Esophagus muscularis mucosa (tissue), 4 donors: ENCODE data around the gene ALPL. TPM values are rescaled to one million over a fixed set of nuclear protein-coding genes. Genes with fewer than 3 reads are reported as not detected.

Experiments
- DNase-seq: peaks from one replicate; pipeline ENCODE4 v3.0.0-alpha.2; 2017; ENCODE audit errors: extremely low spot score
- H3K27ac ChIP-seq, 4 donors: fragments of 200-600 bp; sonication (generic); replicated peaks in 1 of 4; 1 replicate in 3 of 4; 2 replicates in 1 of 4; pipeline ENCODE4 v1.5.1; 2016 to 2019; ENCODE audit warnings: mild to moderate bottlenecking in 1 of 4
- H3K27me3 ChIP-seq, 4 donors: fragments of 200-600 bp; sonication (generic); one replicate each; pipeline versions ENCODE4 v1.5.1 to v1.6.0; 2016 to 2019
- H3K36me3 ChIP-seq, 4 donors: fragments of 200-600 bp; sonication (generic); one replicate each; pipeline ENCODE4 v1.5.1; 2016 to 2019
- H3K4me1 ChIP-seq, 4 donors: fragments of 200-600 bp; sonication (generic); one replicate each; pipeline ENCODE4 v1.5.1; 2016 to 2019
- H3K4me3 ChIP-seq, 4 donors: fragments of 200-600 bp; sonication (generic); 1 replicate in 2 of 4; 2 replicates in 2 of 4; pipeline ENCODE4 v1.5.1; 2016 to 2019; ENCODE audit warnings: mild to moderate bottlenecking in 4 of 4, moderate library complexity in 1 of 4
- H3K9me3 ChIP-seq, 4 donors: fragments of 200-600 bp; sonication (generic); 1 replicate in 3 of 4; 2 replicates in 1 of 4; pipeline ENCODE4 v1.5.1; 2016 to 2019
- CTCF ChIP-seq, 3 experiments: fragments of 200-600 bp in 2 of 3; fragments of 450-650 bp in 1 of 3; sonication (generic) in 2 of 3; IDR thresholded peaks; one replicate each; pipeline ENCODE4 v1.5.1; 2017 to 2019; ENCODE audit warnings: antibody characterized with exemption in 3 of 3, mild to moderate bottlenecking in 2 of 3, moderate library complexity in 1 of 3
- EP300 ChIP-seq: sonication (generic); formaldehyde crosslinking; IDR thresholded peaks from one replicate; pipeline ENCODE4 v1.6.1; 2017; ENCODE audit warnings: antibody characterized with exemption
- POLR2A ChIP-seq: fragments of 450-650 bp; IDR thresholded peaks from one replicate; pipeline ENCODE4 v1.6.1; 2017; ENCODE audit warnings: antibody characterized with exemption, moderate library complexity, mild to moderate bottlenecking, low read depth
- POLR2AphosphoS5 ChIP-seq, 2 donors: sonication (generic); formaldehyde crosslinking; IDR thresholded peaks; one replicate each; pipeline ENCODE4 v1.6.1; 2017; ENCODE audit warnings: antibody characterized with exemption in 2 of 2
- WGBS: methylation state at CpG from one replicate; pipeline ENCODE4 v1.1.5; 2018; 5-methylcytosine and 5-hydroxymethylcytosine counted together
- intact Hi-C: fragments of 100-400 bp; cut with DNase I; formaldehyde crosslinking; loops from one replicate; pipeline ENCODE4 v1.15.1; 2023
- total RNA-seq, 4 donors: library from RNA; depleted of rRNA; stranded (reverse); fragments of >200 nt; gene quantifications; one replicate each; pipeline versions ENCODE4 v1.1.0 to v1.2.1, GENCODE V29; 2016

Gene ALPL
- total RNA-seq, 4 donors from 2014 or later, result 1.2 to 10.3 (median 3.8) TPM

- intact Hi-C loops, result no loop called here
- TF ChIP-seq POLR2AphosphoS5 (IDR thresholded peaks at IDR 0.05) (no peak), EP300 (no peak), POLR2A (no peak), CTCF (IDR thresholded peaks at IDR 0.05) (no peak)
- H3K27ac ChIP-seq, result no peak overlapping the region
- 90% methylated on average over 2 of the region's 2 CpGs for WGBS
- no peaks in the 10 kb centered on the region for H3K9me3 ChIP-seq
- no peaks in the 10 kb centered on the region for H3K4me1 ChIP-seq
- H3K36me3 ChIP-seq, result no peaks in the 10 kb centered on the region
- no peak overlapping the region for H3K4me3 ChIP-seq
- DNase-seq, result no peak
- peaks cover 0 to 85% (median 0%) of the 10 kb centered on the region in 4 donors for H3K27me3 ChIP-seq
Measured at GRCh38 chr1:21596628-21597027, 87.4 kb downstream of the ALPL start.

- no peak for TF ChIP-seq EP300
- TF ChIP-seq POLR2AphosphoS5 (IDR thresholded peaks at IDR 0.05), result no peak
- TF ChIP-seq CTCF (IDR thresholded peaks at IDR 0.05), result no peak
- no peak for TF ChIP-seq POLR2A
- Histone ChIP-seq H3K4me1 (no peaks in the 10 kb centered on the region), H3K9me3 (no peaks in the 10 kb centered on the region), H3K36me3 (no peaks in the 10 kb centered on the region), H3K27ac (no peak overlapping the region), H3K4me3 (no peak overlapping the region), H3K27me3 (peaks cover 0 to 85% (median 0%) of the 10 kb centered on the region in 4 donors)
- intact Hi-C loops, result no loop called here
- DNase-seq, result no peak
- 75% methylated on average over 4 of the region's 19 CpGs for WGBS
Measured at GRCh38 chr1:21597753-21598152, 88.5 kb downstream of the ALPL start.

- no peaks in the 10 kb centered on the region for H3K36me3 ChIP-seq
- no peak overlapping the region for H3K4me3 ChIP-seq
- no peaks in the 10 kb centered on the region for H3K9me3 ChIP-seq
- H3K4me1 ChIP-seq, result no peaks in the 10 kb centered on the region
- H3K27ac ChIP-seq, result no peak overlapping the region
- no peak for DNase-seq
- H3K27me3 ChIP-seq, result peaks cover 0 to 85% (median 0%) of the 10 kb centered on the region in 4 donors
- WGBS, result 73% methylated on average over 6 of the region's 7 CpGs
- no peak for TF ChIP-seq POLR2AphosphoS5 (IDR thresholded peaks at IDR 0.05)
- intact Hi-C loops, result no loop called here
Measured at GRCh38 chr1:21598417-21598816, 89.2 kb downstream of the ALPL start.

- no peak for TF ChIP-seq EP300
- TF ChIP-seq POLR2AphosphoS5 (IDR thresholded peaks at IDR 0.05), result no peak
- no peak for TF ChIP-seq POLR2A
- no peak for TF ChIP-seq CTCF (IDR thresholded peaks at IDR 0.05)
- Histone ChIP-seq H3K4me3 (no peak overlapping the region), H3K27me3 (peaks cover 0 to 83% (median 0%) of the 10 kb centered on the region in 4 donors), H3K9me3 (no peaks in the 10 kb centered on the region), H3K4me1 (no peaks in the 10 kb centered on the region), H3K27ac (no peak overlapping the region), H3K36me3 (no peaks in the 10 kb centered on the region)
- WGBS, result 82% methylated on average over 8 of the region's 8 CpGs
- no peak for DNase-seq
- intact Hi-C loops, result no loop called here
Measured at GRCh38 chr1:21598904-21599303, 89.7 kb downstream of the ALPL start.

- 84% methylated on average over 15 of the region's 15 CpGs for WGBS
- Histone ChIP-seq H3K27me3 (peaks cover 0 to 78% (median 0%) of the 10 kb centered on the region in 4 donors), H3K4me3 (no peak overlapping the region), H3K4me1 (no peaks in the 10 kb centered on the region), H3K27ac (no peak overlapping the region), H3K36me3 (no peaks in the 10 kb centered on the region), H3K9me3 (no peaks in the 10 kb centered on the region)
- no peak for DNase-seq
- no peak for TF ChIP-seq CTCF (IDR thresholded peaks at IDR 0.05)
- no peak for TF ChIP-seq POLR2AphosphoS5 (IDR thresholded peaks at IDR 0.05)
- no peak for TF ChIP-seq EP300
- TF ChIP-seq POLR2A, result no peak
- intact Hi-C loops, result no loop called here
Measured at GRCh38 chr1:21599402-21599801, 90.2 kb downstream of the ALPL start.
